Activated CD8-positive, alpha-beta memory T cell treated with anti-CD3 and anti-CD28 coated beads, Interleukin-2, amount 10 ng/mL, durations not matched to agents 7 days and 5 days (primary cell): ENCODE results near the gene ZNF280D. TPM values are rescaled to one million over a fixed set of nuclear protein-coding genes. Genes with fewer than 3 reads are reported as not detected.

Experiments used
- ATAC-seq: fragments of 150-1000 bp; cut with Tn5 transposase; one replicate; pipeline ENCODE4 v1.10.0; 2021; ENCODE audit warnings: moderate library complexity
- CTCF ChIA-PET: fragments of 350-600 bp; sonication (Branson Sonifier 250); formaldehyde crosslinking; loops from one replicate; lab custom pipeline; 2021; ENCODE audit warnings: antibody characterized with exemption; lab: Charles Lee
- DNase-seq: peaks from one replicate; pipeline ENCODE4 v3.0.0-alpha.2; 2020
- H3K27ac Mint-ChIP-seq: one replicate; pipeline ENCODE4 v1.8.0; 2021; ENCODE audit warnings: mild to moderate bottlenecking, mixed read lengths
- H3K27me3 Mint-ChIP-seq: one replicate; pipeline ENCODE4 v1.8.0; 2021; ENCODE audit warnings: mixed read lengths
- H3K36me3 Mint-ChIP-seq: one replicate; pipeline ENCODE4 v1.8.0; 2021; ENCODE audit warnings: mild to moderate bottlenecking, mixed read lengths
- H3K4me1 Mint-ChIP-seq: one replicate; pipeline ENCODE4 v1.8.0; 2021; ENCODE audit warnings: mixed read lengths
- H3K4me3 Mint-ChIP-seq: one replicate; pipeline ENCODE4 v1.8.0; 2021; ENCODE audit warnings: mild to moderate bottlenecking, moderate library complexity, mixed read lengths
- H3K9me3 Mint-ChIP-seq: one replicate; pipeline ENCODE4 v1.8.0; 2022; ENCODE audit warnings: low read depth, mixed read lengths
- total RNA-seq, 2 experiments: library from RNA; stranded (reverse); gene quantifications; one replicate each; pipeline ENCODE4 v1.2.3, GENCODE V29; 2021

Gene ZNF280D
- total RNA-seq, 2 experiments from 2014 or later, result 20.0 to 22.2 TPM

DNA sequence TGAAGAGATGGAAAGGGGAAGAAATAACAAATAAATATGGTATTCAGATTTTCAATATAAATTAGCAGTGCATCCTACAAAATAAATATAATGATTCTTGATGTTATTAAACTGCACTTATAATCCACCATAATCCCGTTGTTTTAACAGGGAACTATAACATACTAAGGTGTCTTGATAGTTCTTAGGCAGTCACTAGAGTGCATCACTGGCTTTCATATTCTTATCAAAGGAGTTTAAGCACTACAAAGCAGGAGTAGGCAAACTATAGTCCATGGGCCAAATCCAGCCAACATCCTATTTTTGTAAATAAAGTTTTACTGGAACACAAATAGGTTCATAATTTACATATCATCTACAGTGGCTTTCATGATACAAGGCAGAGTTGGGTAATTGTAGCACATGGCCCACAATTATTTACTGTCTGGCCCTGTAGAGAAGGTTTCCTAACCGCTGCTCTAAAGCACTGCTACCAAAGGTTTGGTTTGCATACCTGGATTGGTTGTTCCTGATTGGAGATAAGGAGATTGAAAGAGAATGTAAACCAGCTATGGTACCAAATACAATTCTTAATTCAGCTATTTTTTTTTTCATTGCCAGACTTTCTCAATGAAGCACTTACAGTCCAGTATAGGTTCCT lies 104.3 kb downstream of the ZNF280D start:
- no peak for DNase-seq
- Mint-ChIP-seq H3K9me3 (no peaks in the 10 kb centered on the region), H3K27me3 (no peaks in the 10 kb centered on the region), H3K4me3 (no peak overlapping the region), H3K4me1 (peaks cover 3% of the 10 kb centered on the region), H3K27ac (no peak overlapping the region), H3K36me3 (peaks cover 6% of the 10 kb centered on the region)
- CTCF ChIA-PET, result no interaction called here
- no peak for ATAC-seq

DNA sequence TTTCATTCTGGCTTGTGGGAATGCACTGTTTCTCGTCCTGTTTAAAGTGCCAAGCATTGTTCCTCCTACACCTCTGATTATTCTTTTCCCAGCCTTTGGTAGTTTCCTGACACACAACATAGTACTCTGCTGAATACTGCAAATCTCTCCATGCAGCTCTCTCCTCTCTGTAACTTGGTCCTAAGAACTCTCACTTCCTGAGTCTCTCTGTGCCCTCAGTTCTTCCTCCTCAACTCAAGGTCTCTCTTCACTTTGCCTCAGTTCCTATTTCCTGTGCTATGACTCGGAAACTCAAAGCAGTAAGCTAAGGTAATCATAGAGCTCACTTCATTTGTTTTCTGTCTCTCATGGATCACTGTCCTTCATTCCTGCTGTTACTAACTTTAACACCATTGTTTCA lies 113.4 kb downstream of the ZNF280D start:
- peaks cover 4% of the 10 kb centered on the region for H3K36me3 Mint-ChIP-seq
- no peak overlapping the region for H3K4me3 Mint-ChIP-seq
- H3K4me1 Mint-ChIP-seq, result peaks cover 4% of the 10 kb centered on the region
- ATAC-seq (no peak), DNase-seq (no peak)
- peaks cover 7% of the 10 kb centered on the region for H3K9me3 Mint-ChIP-seq
- CTCF ChIA-PET, result no interaction called here
- no peak overlapping the region for H3K27ac Mint-ChIP-seq
- H3K27me3 Mint-ChIP-seq, result peaks cover 10% of the 10 kb centered on the region

DNA sequence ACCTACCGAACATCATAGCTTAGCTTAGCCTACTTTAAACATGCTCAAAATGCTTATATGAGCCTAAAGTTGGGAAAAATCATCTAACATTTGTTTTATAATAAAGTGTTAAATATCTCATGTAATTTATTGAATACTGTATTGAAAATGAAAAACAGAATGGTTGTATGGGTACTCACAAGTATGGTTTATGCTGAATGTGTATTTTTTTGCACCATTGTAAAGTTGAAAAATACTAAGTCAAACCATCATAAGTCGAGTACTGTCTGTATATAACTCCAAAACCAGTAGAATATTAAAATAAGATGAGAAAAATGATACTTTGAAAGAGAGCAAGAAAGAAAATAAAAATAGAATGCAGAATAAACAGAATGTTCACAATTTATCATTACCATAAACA lies 115.7 kb downstream of the ZNF280D start:
- ATAC-seq (no peak), DNase-seq (no peak)
- CTCF ChIA-PET, result no interaction called here
- Mint-ChIP-seq H3K27ac (no peak overlapping the region), H3K4me3 (no peak overlapping the region), H3K36me3 (peaks cover 4% of the 10 kb centered on the region), H3K27me3 (peaks cover 23% of the 10 kb centered on the region), H3K4me1 (peaks cover 4% of the 10 kb centered on the region), H3K9me3 (peaks cover 7% of the 10 kb centered on the region)

DNA sequence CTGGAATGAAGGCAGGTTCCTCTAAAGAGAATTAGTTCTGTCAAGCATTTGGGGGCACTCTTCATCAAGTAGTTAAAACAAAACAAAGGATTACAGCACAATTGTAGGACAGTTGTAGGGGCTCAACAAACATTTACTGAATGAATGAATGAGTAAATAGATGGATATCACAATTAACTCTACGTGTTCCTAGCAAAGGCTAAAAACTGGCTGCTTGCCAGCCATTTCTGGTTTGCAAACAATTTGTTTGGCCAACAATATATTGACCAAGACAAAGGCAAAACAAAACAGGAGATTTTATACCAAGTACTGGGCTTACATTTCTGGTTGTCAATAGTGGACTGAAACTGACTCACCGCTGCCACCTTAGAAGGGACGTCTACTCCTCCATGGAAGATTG lies 116.8 kb downstream of the ZNF280D start:
- Mint-ChIP-seq H3K27me3 (peaks cover 23% of the 10 kb centered on the region), H3K36me3 (peaks cover 4% of the 10 kb centered on the region), H3K9me3 (peaks cover 7% of the 10 kb centered on the region), H3K27ac (no peak overlapping the region), H3K4me3 (no peak overlapping the region), H3K4me1 (peaks cover 4% of the 10 kb centered on the region)
- DNase-seq, result no peak
- CTCF ChIA-PET, result no interaction called here
- no peak for ATAC-seq

DNA sequence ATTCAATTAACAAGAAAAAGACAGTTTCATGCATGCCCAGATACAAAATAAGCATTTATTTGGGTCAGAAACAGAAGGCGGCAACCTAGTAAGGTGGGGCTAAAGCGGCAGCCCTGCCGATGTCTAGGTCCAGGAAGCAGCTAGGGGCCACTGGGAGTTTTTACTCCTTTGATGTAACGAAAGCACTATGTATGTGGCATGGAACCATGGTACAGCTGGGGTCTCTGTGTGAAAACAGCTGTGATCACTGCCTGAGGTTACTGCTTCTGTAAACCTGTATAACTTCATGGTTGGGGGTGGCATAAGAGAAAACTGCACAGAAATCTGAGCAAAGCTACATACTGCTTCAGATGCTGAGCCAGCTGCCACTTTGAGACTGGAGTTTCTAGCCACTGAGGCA lies 119.5 kb downstream of the ZNF280D start:
- ATAC-seq (no peak), DNase-seq (no peak)
- CTCF ChIA-PET, result no interaction called here
- no peaks in the 10 kb centered on the region for H3K4me1 Mint-ChIP-seq
- H3K27ac Mint-ChIP-seq, result no peak overlapping the region
- H3K27me3 Mint-ChIP-seq, result peaks cover 32% of the 10 kb centered on the region
- H3K9me3 Mint-ChIP-seq, result peaks cover under 1% of the 10 kb centered on the region
- H3K36me3 Mint-ChIP-seq, result peaks cover under 1% of the 10 kb centered on the region
- no peak overlapping the region for H3K4me3 Mint-ChIP-seq

DNA sequence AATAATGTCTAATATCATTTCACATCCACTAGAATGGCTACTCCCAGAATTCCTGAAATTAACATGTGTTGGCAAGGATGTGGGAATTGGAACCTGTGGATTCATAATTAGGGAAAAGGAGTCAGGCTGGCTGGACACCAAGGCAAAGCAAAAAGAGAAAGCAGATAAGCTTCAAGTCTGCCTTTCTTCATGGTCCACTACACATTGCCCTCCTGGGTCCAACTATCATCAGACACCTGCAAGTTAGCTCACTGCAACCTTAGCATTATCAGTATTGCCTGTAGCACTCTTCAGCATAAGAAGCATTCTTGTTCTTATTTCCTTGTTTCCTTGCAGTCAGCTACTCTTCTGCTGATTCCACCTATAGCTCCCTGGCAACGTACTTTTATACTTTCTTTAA lies 124.3 kb downstream of the ZNF280D start:
- Mint-ChIP-seq H3K4me1 (peaks cover 11% of the 10 kb centered on the region), H3K4me3 (no peak overlapping the region), H3K27ac (no peak overlapping the region), H3K36me3 (no peaks in the 10 kb centered on the region), H3K27me3 (peaks cover 34% of the 10 kb centered on the region), H3K9me3 (no peaks in the 10 kb centered on the region)
- CTCF ChIA-PET, result no interaction called here
- ATAC-seq (no peak), DNase-seq (no peak)

DNA sequence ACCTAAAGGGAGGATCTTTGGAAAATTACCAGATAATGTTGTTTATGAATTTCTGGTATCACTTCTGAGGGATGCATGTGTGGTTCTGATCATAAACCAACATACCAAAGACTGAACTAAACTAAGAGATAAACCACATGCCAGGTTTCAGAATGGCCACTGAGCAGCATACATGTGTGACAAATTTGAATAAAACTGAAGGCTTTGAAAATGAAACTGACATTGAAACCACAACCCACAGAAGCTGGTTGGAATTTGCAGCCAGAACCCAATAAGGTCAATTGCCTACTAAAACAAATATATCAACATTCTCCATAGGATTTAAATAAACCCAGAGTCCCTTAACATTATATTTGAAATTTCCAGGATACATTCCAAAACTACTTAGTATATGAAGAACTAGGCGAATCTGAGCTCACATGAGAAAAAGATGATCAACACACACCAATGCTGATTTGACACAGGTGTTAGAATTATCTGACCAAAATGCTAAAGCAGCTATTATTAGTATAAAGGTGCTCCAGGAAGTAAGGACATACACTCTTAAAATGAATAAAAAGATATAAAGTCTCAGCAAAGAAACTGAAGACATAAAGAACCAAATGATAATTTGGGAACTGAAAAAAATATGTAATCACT lies 125.0 kb downstream of the ZNF280D start:
- no peaks in the 10 kb centered on the region for H3K9me3 Mint-ChIP-seq
- DNase-seq, result no peak
- peaks cover 28% of the 10 kb centered on the region for H3K27me3 Mint-ChIP-seq
- no peaks in the 10 kb centered on the region for H3K36me3 Mint-ChIP-seq
- ATAC-seq, result peak; percentile 39
- peaks cover 11% of the 10 kb centered on the region for H3K4me1 Mint-ChIP-seq
- no peak overlapping the region for H3K27ac Mint-ChIP-seq
- CTCF ChIA-PET, result no interaction called here
- no peak overlapping the region for H3K4me3 Mint-ChIP-seq

DNA sequence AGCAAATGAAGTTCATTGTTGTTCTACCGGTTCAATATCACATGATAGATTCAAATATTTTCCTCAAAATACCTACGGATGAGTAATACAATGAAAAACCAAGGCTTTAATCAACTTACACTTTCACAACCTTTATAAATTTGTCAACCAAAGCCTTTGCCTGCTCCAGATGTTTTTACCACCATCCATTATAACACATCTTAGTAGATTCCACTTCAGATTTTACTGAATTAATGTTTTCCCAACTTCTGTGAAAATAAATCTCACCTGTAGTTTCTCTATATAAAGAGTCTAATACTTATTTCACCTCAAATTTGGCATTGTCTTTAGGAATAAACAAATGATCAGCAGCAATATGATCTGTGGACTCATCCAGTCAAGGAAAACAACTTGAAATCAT lies 131.1 kb downstream of the ZNF280D start:
- Mint-ChIP-seq H3K9me3 (peaks cover 9% of the 10 kb centered on the region), H3K4me1 (no peaks in the 10 kb centered on the region), H3K4me3 (no peak overlapping the region), H3K27me3 (peaks cover 9% of the 10 kb centered on the region), H3K27ac (no peak overlapping the region), H3K36me3 (peaks cover 2% of the 10 kb centered on the region)
- DNase-seq, result no peak
- CTCF ChIA-PET, result no interaction called here
- no peak for ATAC-seq

DNA sequence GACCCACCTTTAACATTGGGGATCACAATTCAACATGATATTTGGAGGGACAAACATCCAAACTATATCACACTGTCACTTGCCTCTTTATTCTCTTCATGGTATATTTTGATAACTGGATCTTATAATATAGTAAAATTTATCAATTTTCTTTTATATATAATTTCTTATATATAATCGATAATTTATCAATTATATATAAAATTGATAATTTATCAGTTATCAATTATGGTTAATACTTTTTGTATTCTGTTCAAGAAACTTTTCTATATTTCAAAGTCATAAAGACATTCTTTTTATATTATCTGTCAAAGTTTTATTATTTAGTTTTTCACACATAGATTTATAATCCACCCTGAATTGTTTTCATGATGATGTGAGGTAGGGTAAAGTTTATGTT lies 132.9 kb downstream of the ZNF280D start:
- ATAC-seq, result no peak
- Mint-ChIP-seq H3K36me3 (peaks cover 2% of the 10 kb centered on the region), H3K4me1 (no peaks in the 10 kb centered on the region), H3K27me3 (peaks cover 10% of the 10 kb centered on the region), H3K4me3 (no peak overlapping the region), H3K27ac (no peak overlapping the region), H3K9me3 (peaks cover 9% of the 10 kb centered on the region)
- DNase-seq, result no peak
- CTCF ChIA-PET, result no interaction called here

DNA sequence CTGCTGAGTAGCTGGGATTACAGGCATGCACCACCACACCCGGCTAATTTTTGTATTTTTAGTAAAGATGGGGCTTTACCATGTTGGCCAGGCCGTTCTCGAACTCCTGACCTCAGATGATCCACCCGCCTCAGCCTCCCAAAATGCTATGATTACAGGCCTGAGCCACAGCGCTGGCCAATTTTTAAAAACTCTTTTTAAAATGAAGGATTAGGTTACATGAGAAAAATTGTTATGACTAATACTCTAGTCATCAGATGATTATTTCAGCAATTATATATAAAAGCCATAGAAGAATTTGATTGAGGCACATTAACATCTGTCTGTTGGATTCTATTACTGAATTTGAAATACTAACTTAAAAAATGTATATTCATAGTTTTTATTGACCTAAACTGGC lies 134.3 kb downstream of the ZNF280D start:
- CTCF ChIA-PET, result no interaction called here
- no peak for DNase-seq
- no peak for ATAC-seq
- H3K27me3 Mint-ChIP-seq, result peaks cover 22% of the 10 kb centered on the region
- H3K9me3 Mint-ChIP-seq, result peaks cover 9% of the 10 kb centered on the region
- H3K27ac Mint-ChIP-seq, result no peak overlapping the region
- H3K4me3 Mint-ChIP-seq, result no peak overlapping the region
- no peaks in the 10 kb centered on the region for H3K4me1 Mint-ChIP-seq
- peaks cover 2% of the 10 kb centered on the region for H3K36me3 Mint-ChIP-seq

DNA sequence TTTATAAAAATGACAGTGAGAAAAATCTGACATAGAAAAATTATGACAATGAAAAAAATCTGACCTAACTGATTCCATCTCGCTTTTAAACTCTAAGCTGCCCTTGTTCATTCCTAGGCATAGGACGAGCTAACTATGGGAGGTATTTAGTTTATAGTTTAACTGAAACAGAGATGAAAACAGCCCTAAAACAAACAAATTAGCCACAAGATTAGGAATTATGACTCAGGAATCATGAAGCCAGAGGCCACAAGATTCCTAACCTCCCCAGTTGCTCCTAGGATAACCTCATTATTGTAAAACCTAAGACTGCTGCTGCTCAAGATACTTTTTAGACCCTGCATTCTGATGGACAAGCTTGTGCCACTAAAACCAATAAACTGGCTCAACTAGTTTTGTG lies 145.6 kb downstream of the ZNF280D start:
- Mint-ChIP-seq H3K27ac (no peak overlapping the region), H3K36me3 (peaks cover 4% of the 10 kb centered on the region), H3K27me3 (peaks cover 3% of the 10 kb centered on the region), H3K9me3 (peaks cover 6% of the 10 kb centered on the region), H3K4me1 (no peaks in the 10 kb centered on the region), H3K4me3 (no peak overlapping the region)
- no peak for ATAC-seq
- CTCF ChIA-PET, result no interaction called here
- no peak for DNase-seq

DNA sequence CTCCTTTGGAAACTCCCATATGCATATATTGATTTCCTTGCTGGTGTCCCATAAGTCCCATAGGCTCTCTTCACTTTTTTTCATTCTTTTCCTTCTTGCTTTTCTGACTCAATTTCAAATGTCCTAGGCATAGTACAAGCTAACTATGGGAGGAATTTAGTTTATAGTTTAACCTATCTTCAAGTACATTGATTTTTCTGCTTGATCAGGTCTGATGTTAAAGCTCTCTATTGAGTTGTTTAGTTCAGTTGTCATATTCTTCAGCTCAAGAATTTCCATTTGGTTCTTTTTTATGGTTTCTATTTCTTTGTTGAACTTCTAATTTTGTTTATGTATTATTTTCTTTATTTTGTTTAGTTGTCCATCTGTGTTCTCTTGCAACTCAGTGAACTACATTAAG lies 147.1 kb downstream of the ZNF280D start:
- DNase-seq (no peak), ATAC-seq (no peak)
- peaks cover 4% of the 10 kb centered on the region for H3K9me3 Mint-ChIP-seq
- H3K4me3 Mint-ChIP-seq, result no peak overlapping the region
- H3K4me1 Mint-ChIP-seq, result no peaks in the 10 kb centered on the region
- peaks cover 3% of the 10 kb centered on the region for H3K36me3 Mint-ChIP-seq
- peaks cover 3% of the 10 kb centered on the region for H3K27me3 Mint-ChIP-seq
- H3K27ac Mint-ChIP-seq, result no peak overlapping the region
- CTCF ChIA-PET, result no interaction called here

DNA sequence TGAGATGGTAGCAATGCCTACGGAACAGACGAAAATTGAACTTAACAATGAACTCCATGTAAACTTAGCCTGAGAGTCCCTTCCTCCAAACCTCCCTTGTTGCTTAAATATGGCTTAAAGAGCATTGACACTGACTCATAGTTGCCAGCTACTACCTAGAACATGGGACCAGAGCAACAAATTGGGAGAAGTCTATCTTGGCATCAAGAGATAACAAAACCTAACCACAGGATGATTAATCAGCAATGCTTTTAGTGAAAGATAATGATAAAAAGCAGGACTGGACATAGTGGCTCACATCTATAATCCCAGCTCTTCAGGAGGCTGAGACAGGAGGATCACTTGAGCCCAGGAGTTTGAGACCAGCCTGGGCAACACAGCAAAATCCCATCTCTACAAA lies 150.5 kb downstream of the ZNF280D start:
- H3K9me3 Mint-ChIP-seq, result peaks cover 4% of the 10 kb centered on the region
- DNase-seq (no peak), ATAC-seq (no peak)
- peaks cover 2% of the 10 kb centered on the region for H3K36me3 Mint-ChIP-seq
- no peak overlapping the region for H3K27ac Mint-ChIP-seq
- CTCF ChIA-PET, result no interaction called here
- H3K4me3 Mint-ChIP-seq, result no peak overlapping the region
- no peaks in the 10 kb centered on the region for H3K4me1 Mint-ChIP-seq
- H3K27me3 Mint-ChIP-seq, result no peaks in the 10 kb centered on the region
